HPDE6-E6E7 (cell line): ENCODE data around the gene UBAC1.

Experiments used
- DNase-seq: peaks from one replicate; pipeline ENCODE4 v3.0.0; 2011; ENCODE audit warnings: missing footprints; ENCODE audit errors: extremely low spot score

UBAC1 gene

DNA sequence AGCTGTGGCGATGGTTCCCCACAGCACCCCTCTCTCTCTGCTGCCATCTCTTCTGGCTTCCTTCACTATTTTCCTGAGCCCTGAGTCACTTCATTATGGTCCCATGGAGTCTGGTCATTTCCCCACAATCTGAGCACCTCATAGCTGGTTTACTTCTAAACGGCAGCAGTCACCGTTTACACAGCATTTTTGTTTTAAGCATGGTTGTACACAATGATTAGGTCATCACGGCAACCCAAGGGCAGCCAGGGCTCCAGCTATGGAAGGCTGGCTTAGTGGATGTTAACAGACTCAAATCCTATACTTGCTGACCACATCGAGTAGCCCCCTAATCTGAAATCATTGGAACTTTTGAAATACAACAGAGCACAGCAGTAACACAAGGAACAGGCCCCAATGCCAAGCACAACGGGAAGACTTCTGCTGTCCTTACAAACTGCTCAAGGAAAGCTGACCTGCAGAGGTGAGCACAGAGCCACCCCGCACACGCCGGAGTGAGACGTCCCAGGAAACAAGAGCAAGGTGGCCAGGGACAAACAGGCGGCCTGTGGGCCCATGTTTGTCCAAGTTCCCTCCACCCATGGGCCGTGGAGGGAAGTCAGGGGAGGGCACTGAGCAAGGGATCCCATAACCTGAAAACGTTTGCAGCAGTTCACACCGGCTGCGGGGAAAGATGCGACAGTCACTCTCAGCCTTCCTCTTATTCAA is 76.7 kb downstream of the UBAC1 start:
- DNase-seq, result no peak

DNA sequence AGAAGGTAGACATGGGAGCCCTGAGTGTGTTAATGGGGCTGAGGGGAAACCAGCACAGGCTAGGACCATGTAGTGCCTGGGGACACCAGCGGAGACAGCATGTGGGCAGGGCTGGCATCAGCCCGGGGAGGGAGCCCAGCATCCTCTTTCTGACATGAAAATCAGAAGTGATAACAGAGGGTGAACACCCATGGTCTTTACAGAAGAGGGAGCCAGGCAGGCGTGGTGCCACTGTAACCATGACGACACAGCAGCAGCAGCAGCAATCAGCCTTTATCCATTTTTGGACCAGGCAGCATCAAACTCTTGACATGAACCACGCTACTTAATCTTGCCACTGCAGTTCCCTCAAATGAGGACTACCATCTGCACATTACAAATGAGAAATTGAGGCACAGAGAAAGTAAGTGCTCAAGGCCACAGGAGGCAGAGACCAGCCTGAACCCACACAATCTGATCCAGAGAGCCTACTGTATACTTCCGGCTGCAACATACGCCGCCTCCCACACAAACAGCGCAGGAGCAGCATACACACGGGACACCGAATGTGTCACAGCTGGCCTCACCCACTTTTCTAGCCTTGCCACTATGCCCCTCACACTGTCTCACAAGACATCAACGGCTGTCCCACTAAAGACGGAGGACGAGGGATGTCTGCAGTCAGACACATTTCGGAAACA is 77.6 kb downstream of the UBAC1 start:
- DNase-seq, result no peak
